ENCODE data around the gene DOCK2. TPM values are rescaled to one million over a fixed set of nuclear protein-coding genes. Genes with fewer than 3 reads are reported as not detected.

The DOCK2 gene
- total and polyA plus RNA-seq, 8 donors: 0.73 to 15.6 (median 1.7) TPM

DNA sequence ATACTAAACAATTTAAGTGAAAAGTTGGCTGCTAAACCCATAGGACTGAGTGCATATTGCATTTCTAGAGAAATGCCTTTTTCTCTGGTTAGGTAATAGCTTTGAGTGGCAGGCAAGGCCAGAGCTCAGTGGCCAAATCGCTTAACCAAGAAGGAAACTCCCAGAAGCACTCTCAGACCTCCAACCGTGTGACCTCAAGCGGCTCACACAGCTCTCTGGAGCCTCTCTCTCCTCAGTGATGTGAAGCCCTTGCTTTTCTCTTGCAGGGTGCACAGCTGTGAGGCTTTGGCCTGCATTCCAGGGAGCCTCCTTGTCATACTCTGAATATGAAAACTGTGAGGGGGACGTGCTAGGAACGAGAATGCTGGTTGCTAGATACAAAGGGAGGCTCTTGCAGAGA, 236.6 kb downstream of the DOCK2 start:
- TF ChIP-seq, protein P1, sequence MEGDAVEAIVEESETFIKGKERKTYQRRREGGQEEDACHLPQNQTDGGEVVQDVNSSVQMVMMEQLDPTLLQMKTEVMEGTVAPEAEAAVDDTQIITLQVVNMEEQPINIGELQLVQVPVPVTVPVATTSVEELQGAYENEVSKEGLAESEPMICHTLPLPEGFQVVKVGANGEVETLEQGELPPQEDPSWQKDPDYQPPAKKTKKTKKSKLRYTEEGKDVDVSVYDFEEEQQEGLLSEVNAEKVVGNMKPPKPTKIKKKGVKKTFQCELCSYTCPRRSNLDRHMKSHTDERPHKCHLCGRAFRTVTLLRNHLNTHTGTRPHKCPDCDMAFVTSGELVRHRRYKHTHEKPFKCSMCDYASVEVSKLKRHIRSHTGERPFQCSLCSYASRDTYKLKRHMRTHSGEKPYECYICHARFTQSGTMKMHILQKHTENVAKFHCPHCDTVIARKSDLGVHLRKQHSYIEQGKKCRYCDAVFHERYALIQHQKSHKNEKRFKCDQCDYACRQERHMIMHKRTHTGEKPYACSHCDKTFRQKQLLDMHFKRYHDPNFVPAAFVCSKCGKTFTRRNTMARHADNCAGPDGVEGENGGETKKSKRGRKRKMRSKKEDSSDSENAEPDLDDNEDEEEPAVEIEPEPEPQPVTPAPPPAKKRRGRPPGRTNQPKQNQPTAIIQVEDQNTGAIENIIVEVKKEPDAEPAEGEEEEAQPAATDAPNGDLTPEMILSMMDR (IDR thresholded peaks at IDR 0.05): no peak
- DNase-seq (no peak), FAIRE-seq (no peak), ATAC-seq (peak in 3 of 4 donors; percentile 46 to 61 (median 51))
- no peaks in the 10 kb centered on the region for H3K9me3 ChIP-seq
- H3K4me1 ChIP-seq: no peaks in the 10 kb centered on the region
- no peaks in the 10 kb centered on the region for H3K27me3 ChIP-seq
- H3K27ac ChIP-seq: no peak overlapping the region
- intact Hi-C loops (cut with DNase I): no loop called here
- WGBS, 2 donors: 61 to 65% methylated on average over 5 of the region's 5 CpGs
- no peaks in the 10 kb centered on the region for H3K36me3 ChIP-seq
- no peak overlapping the region for H3K4me3 ChIP-seq

GRCh38 chr5:169874621-169875020, 237.5 kb downstream of the DOCK2 start:
- no peaks in the 10 kb centered on the region for H3K9me3 ChIP-seq
- H3K4me1 ChIP-seq: no peaks in the 10 kb centered on the region
- H3K4me3 ChIP-seq: no peak overlapping the region
- ATAC-seq (peak in 2 of 4 donors; percentile 32 to 34), FAIRE-seq (no peak), DNase-seq (no peak)
- WGBS, 2 donors: 44 to 51% methylated on average over 4 of the region's 4 CpGs
- no peak overlapping the region for H3K27ac ChIP-seq
- intact Hi-C loops (cut with DNase I): no loop called here
- H3K36me3 ChIP-seq: no peaks in the 10 kb centered on the region
- H3K27me3 ChIP-seq: no peaks in the 10 kb centered on the region
- TF ChIP-seq, protein P1 (IDR thresholded peaks at IDR 0.05): no peak

DNA sequence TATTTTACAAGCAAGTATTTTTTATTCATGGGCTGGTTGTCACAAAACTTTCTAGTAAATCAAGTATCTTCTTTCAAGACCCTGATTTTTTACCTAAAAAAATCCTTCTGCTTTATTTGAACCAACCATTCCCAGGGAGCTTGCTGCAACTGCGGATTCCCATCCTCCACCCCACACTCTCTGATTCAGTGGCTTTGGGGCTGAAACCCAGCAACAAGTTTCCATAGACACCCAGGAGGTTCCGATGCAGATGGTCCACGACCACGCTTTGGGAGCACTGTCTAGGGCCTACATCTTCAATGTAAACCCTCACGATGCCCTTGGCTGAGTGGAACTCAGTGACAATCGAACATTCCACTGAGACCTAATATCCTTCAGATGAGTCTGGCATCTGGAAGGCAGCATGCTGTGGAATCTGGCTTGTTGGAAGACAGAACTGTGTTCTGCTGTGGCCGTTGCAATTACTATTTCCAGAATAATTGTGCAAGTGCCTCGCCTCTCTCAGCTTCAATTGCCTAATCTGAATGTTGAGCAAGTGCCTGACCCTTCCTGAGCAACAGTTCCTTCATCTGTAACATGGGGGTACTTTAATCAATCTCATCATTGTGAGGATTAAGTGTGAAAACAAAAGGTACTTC, 238.1 kb downstream of the DOCK2 start:
- DNase-seq: no peak
- Histone ChIP-seq H3K27me3 (no peaks in the 10 kb centered on the region), H3K4me3 (no peak overlapping the region), H3K4me1 (no peaks in the 10 kb centered on the region), H3K36me3 (no peaks in the 10 kb centered on the region), H3K9me3 (no peaks in the 10 kb centered on the region), H3K27ac (no peak overlapping the region)
- FAIRE-seq: no peak
- ATAC-seq: peak in 3 of 4 donors; percentile 23 to 73 (median 30)
- WGBS, 2 donors: 71 to 75% methylated on average over 8 of the region's 8 CpGs
- intact Hi-C loops (cut with DNase I): no loop called here
- TF ChIP-seq, protein P1 (IDR thresholded peaks at IDR 0.05): no peak

DNA sequence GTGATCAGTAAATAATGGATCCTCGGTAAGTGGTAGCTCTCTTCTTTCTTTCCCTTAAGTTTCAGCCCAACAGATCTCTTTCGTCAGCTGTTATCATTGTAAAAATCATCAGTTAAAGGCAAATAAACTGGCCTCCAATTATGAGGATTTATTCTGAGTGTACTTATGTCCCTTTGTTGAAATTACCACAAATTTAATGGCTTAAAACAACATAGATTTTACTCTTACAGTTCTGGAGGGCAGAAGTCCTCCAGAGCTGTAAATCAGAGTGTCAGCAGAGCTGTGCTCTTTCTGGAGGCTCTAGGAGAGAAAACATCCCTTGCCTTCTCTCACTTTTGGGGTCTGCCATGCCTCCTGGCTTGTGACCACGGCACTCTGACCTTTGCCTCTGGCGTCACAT, 238.7 kb downstream of the DOCK2 start:
- 58 to 68% methylated on average over 4 of the region's 4 CpGs for WGBS, 2 donors
- no peak for DNase-seq
- H3K4me1 ChIP-seq: no peaks in the 10 kb centered on the region
- no peaks in the 10 kb centered on the region for H3K27me3 ChIP-seq
- TF ChIP-seq, protein P1 (IDR thresholded peaks at IDR 0.05): no peak
- no peak for FAIRE-seq
- intact Hi-C loops (cut with DNase I): no loop called here
- H3K36me3 ChIP-seq: no peaks in the 10 kb centered on the region
- H3K9me3 ChIP-seq: no peaks in the 10 kb centered on the region
- H3K27ac ChIP-seq: no peak overlapping the region
- no peak overlapping the region for H3K4me3 ChIP-seq
- ATAC-seq: no peak

DNA sequence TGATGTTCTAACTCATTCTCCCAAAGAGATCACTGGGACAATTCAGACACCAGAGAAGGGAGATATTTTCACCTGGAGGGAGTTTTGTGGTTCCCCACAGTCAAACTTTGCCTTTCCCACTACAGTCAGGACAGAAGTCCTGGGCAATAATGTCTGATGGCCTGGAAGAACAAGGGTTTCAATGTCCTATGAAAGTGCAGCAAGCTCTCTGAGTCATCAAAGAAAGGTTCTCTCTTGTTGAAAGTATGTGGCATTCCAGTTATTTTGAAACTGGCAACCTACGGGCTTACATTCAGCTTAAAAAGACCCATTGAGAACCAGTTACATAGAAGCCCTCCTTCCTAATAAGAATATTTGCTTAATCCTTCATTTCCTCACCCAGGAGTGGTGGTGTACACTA, 239.3 kb downstream of the DOCK2 start:
- DNase-seq (no peak), ATAC-seq (no peak), FAIRE-seq (no peak)
- H3K36me3 ChIP-seq: no peaks in the 10 kb centered on the region
- 53 to 58% methylated on average over 1 of the region's 1 CpG for WGBS, 2 donors
- no peaks in the 10 kb centered on the region for H3K9me3 ChIP-seq
- H3K4me3 ChIP-seq: no peak overlapping the region
- H3K27ac ChIP-seq: no peak overlapping the region
- no peaks in the 10 kb centered on the region for H3K4me1 ChIP-seq
- intact Hi-C loops (cut with DNase I): no loop called here
- TF ChIP-seq, protein P1 (IDR thresholded peaks at IDR 0.05): no peak
- no peaks in the 10 kb centered on the region for H3K27me3 ChIP-seq
